GM11168 (cell line): Measurements from ENCODE around the gene KIAA1328.

Experiments used
- in situ Hi-C: fragments of 300-500 bp; cut with MboI; formaldehyde crosslinking; loops from one replicate; pipeline ENCODE4 v1.12.0; 2022; ENCODE audit warnings: low sequenced_read_pairs; ENCODE audit not compliant: unreplicated experiment

KIAA1328 gene

GRCh38 chr18:36933552-36933951, 104.6 kb downstream of the KIAA1328 start:
- in situ Hi-C loops = loop anchor here (25.0 kb wide), 2 partner anchors 379 to 554 kb away; no protein-coding TSS in a partner anchor

- in situ Hi-C loops = loop anchor here (25.0 kb wide), 2 partner anchors 377 to 552 kb away; no protein-coding TSS in a partner anchor
These were observed 106.0 kb downstream of the KIAA1328 start for GRCh38 chr18:36934884-36935283.

GRCh38 chr18:36942264-36942663, 113.3 kb downstream of the KIAA1328 start:
- in situ Hi-C loops = loop anchor here (25.0 kb wide), 2 partner anchors 370 to 545 kb away; no protein-coding TSS in a partner anchor

- in situ Hi-C loops = loop anchor here (25.0 kb wide), 2 partner anchors 364 to 539 kb away; no protein-coding TSS in a partner anchor
These were observed 119.0 kb downstream of the KIAA1328 start for GRCh38 chr18:36947820-36948348.

GRCh38 chr18:36950282-36950681, 121.4 kb downstream of the KIAA1328 start:
- in situ Hi-C loops = no loop called here

GRCh38 chr18:36950960-36951359, 122.0 kb downstream of the KIAA1328 start:
- in situ Hi-C loops = no loop called here

GRCh38 chr18:36953047-36953446, 124.1 kb downstream of the KIAA1328 start:
- in situ Hi-C loops = no loop called here

GRCh38 chr18:36960038-36960437, 131.1 kb downstream of the KIAA1328 start:
- in situ Hi-C loops = no loop called here

GRCh38 chr18:36963464-36963863, 134.5 kb downstream of the KIAA1328 start:
- in situ Hi-C loops = no loop called here

GRCh38 chr18:36974686-36975085, 145.8 kb downstream of the KIAA1328 start:
- in situ Hi-C loops = no loop called here

GRCh38 chr18:36977121-36977520, 148.2 kb downstream of the KIAA1328 start:
- in situ Hi-C loops = no loop called here

- in situ Hi-C loops = no loop called here
These were observed 164.1 kb downstream of the KIAA1328 start for GRCh38 chr18:36993068-36993467.

GRCh38 chr18:37006742-37007141, 177.8 kb downstream of the KIAA1328 start:
- in situ Hi-C loops = no loop called here

- in situ Hi-C loops = no loop called here
These were observed 183.5 kb downstream of the KIAA1328 start for GRCh38 chr18:37012452-37012851.

GRCh38 chr18:37019157-37019827, 190.4 kb downstream of the KIAA1328 start:
- in situ Hi-C loops = no loop called here

GRCh38 chr18:37033419-37033818, 204.5 kb downstream of the KIAA1328 start:
- in situ Hi-C loops = no loop called here

GRCh38 chr18:37042381-37042780, 213.5 kb downstream of the KIAA1328 start:
- in situ Hi-C loops = no loop called here

GRCh38 chr18:37055137-37055802, 226.3 kb downstream of the KIAA1328 start:
- in situ Hi-C loops = no loop called here

- in situ Hi-C loops = no loop called here
These were observed 235.3 kb downstream of the KIAA1328 start for GRCh38 chr18:37064187-37064586.

GRCh38 chr18:37065254-37065653, 236.3 kb downstream of the KIAA1328 start:
- in situ Hi-C loops = no loop called here

- in situ Hi-C loops = no loop called here
These were observed 256.0 kb downstream of the KIAA1328 start for GRCh38 chr18:37084912-37085311.
